GM19238 (cell line): ENCODE results near the gene CMIP.

Source experiments
- DNase-seq: peaks from one replicate; pipeline ENCODE4 v3.0.0; 2011; ENCODE audit warnings: low spot score; ENCODE audit not compliant: insufficient read length

The CMIP gene

DNA sequence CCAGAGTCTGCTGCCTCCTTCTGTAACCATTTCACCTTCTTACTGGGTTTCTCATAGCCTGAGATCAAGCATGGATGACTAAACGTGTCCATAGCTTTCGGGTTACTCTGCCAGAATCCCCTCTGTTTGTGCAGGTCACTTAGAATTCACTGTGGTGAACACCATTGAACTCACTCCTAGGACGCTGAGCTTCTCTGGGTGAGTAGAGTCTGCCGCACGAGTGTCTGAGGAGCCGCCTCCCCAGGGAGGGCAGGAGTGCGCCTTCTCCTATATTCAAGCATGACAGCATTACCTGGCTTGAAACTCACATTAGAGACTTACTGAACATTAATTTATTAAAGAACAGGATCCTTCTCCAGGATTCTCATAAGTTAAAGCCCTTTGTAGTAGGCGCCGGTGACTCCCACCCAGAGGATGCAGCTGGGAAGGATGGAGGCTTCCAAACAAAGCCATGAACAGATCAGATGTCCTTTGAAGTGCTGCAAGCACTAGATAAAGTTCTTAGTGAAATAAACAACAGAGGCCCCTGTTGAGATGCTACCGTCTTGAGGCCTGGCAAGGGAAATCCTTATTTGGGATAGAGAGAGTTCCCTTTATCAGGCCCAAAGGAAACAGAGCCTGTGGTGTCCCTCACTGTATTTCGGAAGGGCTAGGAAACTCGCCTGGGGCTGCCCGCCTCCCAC is 189.9 kb downstream of the CMIP start:
- DNase-seq: no peak

DNA sequence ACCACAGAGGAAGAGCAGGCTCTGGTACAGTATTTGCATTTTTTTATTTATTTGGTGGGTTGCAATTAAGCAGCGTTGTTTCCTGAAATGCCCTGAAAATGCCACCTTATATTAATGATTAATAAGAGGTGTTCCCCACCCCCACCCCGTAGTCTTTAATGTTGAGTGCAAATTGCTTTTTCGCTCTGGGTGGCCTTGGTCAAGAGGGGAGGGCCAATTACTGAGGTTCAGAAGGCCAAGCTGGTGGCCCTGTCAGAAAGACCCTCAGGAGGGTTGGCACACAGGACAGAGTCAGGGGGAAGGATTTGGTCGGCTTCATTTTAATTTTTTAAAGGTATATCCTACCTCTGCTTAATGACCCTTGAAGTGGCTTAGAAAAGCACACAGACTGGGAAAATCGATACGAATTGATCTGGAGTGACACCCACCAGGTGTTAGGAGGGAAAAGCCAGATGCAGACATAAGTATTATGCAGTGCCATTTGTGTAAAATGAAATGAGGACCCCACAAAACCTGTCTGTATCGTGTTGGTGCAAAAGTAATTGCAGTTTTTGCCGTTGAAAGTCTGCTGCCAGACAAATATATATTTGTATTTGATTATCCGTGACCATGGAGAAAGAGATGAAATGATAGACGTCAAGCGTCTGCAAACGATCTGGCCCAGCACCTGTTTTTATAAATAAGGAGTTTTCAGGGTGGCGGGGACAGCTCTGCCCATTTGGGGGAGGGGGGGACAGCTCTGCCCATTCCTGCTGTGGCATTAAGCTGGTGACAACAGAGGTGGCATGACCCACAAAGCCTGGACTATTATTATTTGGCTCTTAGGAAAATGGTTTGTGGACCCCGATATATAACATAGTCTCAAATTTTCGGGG is 190.7 kb downstream of the CMIP start:
- no peak for DNase-seq

DNA sequence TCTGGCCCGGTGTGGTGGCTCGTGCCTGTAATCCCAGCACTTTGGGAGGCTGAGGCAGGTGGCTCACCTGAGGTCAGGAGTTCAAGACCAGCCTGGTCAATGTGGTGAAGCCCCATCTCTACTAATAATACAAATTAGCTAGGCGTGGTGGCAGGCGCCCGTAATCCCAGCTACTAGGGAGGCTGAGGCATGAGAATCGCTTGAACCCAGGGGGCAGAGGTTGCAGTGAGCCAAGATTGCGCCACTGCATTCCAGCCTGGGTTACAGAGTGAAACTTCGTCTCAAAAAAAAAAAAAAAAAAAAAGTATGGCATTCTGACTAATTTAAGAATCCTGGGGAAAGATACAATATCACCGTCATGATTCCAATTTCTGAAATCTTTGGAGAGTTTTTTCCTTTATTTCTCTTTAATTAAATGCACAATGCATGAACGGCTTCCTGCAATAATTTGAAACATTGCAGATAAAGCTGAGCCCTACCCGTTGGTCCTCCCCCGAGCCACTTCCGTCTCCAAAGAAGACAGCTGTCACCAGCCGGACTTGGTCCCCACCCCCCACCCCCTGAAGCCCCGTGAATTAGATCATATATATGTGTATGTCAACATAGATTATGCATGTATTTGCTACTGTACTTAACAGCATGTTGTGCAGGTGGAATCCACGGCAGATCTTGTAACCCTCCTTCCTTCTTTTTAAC is 191.8 kb downstream of the CMIP start:
- no peak for DNase-seq

DNA sequence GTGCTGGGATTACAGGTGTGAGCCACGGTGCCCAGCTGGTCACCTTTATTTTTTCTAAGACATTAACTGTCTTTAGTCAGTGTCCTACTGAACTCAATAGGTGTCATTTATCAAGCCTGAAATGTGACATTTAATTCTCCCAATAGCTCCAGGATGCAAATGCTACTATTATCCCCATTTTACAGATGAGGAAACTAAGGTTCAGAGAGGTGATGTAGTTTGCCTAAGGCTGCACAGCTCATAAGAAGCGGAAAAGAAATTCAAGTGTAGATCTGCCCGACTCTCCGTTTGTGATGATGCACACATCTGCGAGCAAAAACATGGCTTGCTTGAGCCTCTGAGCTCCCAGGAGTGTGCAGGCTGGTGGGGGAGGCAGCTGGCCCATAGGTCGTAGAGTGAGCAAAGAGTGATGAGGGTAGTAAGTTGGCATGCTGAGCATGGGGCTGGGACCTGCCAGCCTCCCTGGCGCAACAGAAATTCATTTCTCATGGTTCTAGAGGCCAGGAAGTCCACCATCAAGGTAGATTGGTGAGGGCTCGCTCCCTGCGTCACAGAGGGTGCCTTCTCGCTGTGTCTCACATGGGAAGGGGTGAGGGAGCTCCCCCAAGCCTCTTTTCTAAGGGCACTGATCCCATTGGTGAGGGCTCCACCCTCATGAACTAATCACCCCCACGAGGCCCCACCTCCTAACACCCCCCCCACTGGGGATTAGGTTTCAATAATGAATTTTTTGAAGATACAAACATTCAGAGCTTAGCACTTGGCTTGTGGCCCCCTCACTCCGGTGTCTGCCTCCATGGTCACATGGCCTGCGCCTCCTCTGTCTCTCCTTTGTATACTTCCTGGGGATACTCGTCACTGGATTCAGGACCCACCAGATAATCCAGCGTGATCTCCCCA is 193.0 kb downstream of the CMIP start:
- DNase-seq: no peak

DNA sequence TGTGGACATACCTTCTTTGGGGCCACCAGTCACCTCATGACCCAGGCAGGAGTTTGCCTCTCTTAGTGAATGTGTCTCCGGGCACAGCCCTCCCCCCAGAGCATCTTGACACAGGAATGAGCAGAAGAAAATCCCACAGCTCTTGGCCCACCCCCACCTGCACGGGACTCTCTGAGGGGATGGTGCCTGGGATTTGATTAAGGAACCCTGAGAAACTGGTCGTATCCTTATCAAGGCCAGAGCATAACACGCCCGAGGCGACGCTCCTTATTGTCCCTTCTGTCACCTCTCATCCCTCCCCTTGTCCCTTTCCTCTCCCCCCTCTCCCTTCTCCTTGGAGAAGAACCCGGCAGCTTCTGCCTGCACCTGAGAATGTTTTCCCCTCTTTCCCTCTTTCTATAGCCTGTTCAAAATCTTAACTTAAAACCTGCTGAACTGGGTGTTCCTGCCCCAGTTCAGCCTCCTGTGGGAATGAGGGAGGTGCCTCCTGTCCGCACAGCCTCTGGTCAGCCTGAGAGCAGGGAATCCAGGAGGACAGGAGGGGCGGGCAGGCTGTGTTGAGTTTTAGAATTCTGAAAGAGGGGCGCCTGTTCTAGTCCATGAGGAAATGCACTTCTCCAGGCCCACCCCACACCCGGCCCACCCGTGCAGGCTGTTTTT is 193.8 kb downstream of the CMIP start:
- no peak for DNase-seq

DNA sequence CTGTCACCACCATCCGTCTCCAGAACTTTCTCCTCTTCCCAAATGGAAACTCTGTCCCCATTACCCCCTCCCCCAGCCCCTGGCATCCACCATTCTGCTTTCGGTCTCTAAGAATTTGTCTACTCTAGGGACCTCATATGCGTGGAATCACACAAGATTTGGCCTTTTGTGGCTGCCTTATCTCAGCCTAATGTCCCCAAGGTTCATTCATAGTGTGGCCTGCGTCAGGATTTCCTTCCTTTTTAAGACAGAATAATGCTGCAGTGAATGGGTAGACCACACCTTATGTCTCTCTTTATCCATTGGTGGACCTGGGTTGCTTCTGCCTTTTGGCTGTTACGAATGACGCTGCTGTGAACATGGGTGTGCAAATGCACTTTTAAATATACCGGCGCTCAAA is 194.7 kb downstream of the CMIP start:
- no peak for DNase-seq

DNA sequence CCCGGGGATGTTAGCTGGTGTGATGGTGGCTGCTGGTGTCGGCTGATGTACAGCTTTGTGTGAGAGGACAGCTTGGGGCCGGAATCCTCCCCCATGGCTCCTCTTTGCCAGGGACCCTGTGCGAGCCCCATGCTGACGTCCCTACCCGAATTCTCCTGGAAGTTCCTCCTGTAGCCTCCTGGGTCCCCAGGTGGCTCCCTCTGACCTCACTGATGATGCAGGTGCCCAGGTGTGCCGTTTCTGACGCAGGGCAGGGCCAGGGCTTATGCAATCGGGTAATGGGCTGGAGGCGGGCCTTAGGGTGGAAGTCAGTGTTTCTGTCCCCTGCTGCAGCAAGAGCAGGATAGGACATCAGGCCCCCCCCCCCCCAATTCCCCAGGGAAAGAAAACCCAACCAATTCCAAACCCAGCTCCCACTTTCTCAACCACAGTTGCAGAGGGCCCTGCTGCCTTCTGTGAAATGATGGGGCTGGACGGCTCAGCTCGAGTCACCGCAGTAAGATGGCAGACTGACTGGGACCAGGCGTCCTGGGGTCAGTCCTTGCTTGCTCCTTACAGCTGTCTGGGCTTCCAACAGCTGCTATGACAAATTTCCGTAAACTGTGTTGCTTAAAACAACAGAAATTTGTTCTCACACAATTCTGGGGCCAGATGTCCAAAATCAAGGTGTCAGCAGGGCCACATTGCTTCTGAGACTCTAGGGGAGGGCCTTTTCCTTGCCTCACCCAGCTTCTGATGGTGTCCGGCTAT is 195.5 kb downstream of the CMIP start:
- DNase-seq: no peak

DNA sequence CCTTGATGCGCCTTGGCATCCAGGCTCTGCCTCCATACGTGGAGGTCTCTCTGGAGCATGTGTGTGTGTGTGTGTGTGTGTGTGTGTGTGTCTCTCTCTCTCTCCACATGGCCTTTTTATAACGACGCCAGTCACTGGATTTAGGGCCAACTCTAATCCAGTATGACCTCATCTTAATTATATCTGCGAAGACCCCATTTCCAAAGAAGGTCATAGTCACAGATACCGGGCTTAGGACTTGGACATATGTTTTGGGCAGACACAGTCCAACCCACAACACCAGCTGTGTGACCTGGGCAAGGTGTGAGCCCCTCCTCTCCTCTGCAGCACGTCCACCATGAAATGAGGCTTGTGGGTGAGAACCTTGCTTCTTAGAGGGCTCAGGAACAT is 196.1 kb downstream of the CMIP start:
- DNase-seq: no peak

DNA sequence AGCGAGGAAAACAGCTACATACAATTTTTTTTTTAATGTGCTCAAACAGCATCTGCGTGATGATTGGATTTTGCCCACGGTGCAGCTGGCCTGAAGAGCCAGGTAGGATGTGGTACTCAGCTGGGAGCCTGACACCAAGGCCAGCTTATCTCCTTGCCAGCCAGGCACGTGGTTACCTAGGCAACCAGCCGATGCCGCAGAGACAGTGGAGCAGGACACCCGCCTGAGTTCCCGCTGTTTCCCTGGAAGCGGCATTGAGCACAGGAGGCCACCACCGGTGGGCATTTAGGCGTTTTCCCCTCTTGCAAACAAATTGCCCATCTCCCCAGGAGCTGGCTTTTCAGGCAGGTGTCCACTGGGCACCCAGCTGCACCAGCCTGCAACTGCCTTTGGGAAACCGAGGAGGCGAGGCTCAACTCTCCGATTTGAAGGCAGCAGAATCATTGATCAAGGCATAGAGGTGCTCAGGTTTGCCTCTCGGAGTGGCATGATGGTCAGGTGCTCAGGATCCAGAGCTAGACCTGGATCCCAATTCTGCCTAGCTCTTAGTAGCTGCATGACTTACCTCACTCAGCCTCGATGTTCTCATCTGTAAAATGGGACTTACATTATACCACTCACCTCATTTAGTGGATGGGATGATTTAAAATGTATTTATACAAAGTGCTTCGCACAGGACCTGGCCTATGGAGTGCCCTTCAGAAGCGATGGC is 196.9 kb downstream of the CMIP start:
- no peak for DNase-seq

DNA sequence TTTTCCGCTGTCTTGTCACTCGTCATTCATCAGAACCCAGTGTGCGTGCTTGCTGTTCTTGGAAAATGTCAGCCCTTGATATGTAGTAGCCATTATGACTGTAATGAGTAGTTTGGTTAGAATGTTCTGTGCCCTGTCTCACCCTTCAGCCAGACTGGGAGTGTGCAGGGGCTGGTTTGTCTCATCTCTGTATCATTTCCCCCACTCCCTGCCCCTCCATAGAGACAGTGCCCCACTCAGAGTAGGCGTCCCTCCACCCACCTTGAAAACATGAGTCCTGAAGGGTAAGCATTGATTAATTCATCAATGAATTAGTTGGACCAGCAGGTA is 197.5 kb downstream of the CMIP start:
- DNase-seq: no peak

DNA sequence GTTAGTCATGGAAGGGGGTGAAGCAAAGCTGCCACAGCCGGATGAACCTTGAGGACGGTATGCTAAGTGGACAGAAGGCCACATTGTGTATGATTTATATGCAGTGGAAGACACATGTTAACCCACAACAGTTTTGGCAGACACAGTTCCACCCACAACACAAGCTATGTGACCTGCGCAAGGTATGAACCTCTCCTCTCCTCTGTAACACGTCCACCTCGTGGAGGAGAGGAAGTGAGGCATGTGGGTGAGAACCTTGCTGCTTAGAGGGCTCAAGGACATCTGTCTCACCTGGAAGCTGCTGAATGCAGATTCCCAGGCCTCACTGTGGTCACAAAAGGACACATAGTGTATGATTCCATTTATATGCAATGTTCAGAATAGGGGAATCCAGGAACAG is 198.3 kb downstream of the CMIP start:
- no peak for DNase-seq

DNA sequence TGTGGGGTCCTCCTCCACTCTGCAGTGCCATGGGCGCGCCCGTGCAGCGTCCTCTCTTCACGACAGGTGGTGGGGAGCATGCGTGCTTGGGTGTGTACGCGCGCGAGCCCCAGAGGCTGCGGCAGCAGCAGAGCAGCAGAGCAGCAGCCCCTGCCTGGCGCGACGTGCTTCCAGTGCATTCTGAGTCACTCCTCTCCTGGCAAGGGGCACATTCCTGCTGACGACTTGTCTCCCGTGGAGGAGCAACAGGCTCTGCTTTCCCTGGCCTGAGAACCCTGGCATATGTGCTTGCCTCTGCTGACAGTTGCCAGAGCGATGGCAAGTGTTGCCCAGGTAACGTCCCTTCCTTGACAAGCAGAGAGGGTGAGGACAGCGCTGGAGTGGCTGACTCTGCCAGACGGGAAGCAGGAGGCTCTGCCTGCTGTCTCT is 200.7 kb downstream of the CMIP start:
- no peak for DNase-seq

DNA sequence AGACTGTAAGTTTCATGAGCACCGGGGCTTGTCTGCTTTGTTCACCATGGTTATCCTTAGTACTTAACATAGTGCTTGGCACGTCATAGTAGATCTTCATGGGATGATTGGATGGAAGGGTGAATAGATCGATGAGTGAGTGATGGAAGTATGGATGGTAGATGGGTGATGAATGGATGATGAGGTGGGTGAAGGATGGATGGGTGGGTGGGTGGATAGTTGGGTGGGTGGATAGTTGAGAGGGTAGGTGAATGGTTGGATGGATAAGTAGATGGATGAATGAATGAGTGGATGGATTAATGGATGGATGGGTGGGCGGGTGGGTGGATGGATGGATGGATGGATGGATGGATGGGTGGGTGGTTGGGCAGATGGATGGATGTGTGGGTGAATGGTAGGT is 201.3 kb downstream of the CMIP start:
- no peak for DNase-seq

DNA sequence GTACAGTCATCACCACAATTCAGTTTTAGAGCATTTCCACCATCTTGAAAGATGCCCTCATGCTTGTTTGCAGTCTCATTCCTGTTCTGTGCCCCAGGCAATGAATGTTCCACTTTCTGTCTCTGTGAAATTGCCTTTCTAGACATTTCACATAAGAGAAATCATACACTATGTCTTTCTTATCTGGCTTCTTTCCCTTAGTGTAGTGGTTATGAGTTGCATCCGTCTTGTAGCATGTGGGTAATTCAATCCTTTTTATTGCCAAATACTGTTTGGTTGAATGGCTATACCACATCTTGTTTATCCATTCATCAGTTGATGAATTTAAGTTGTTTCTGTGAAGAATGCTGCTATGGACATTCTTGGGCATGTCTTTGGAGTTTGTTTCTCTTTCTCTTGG is 202.0 kb downstream of the CMIP start:
- no peak for DNase-seq

DNA sequence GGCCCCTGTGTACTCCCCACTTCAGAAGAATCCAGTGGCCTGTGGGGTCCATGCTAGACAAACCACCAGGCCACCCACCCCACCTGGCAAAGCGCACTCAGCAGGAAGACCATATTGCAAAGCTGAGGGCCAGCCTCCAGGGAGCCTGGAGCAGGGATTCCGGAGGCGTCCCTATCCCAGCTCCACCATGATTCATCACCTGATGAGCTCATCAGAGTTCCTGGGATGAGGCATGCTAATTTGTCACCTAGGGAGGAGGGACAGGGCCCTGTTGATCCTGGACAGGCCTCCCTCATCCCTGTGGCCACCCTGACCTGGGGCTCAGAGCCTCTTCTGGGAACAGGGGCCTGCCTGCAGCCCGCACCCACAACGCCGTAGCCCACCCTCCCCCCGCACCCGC is 202.9 kb downstream of the CMIP start:
- no peak for DNase-seq

DNA sequence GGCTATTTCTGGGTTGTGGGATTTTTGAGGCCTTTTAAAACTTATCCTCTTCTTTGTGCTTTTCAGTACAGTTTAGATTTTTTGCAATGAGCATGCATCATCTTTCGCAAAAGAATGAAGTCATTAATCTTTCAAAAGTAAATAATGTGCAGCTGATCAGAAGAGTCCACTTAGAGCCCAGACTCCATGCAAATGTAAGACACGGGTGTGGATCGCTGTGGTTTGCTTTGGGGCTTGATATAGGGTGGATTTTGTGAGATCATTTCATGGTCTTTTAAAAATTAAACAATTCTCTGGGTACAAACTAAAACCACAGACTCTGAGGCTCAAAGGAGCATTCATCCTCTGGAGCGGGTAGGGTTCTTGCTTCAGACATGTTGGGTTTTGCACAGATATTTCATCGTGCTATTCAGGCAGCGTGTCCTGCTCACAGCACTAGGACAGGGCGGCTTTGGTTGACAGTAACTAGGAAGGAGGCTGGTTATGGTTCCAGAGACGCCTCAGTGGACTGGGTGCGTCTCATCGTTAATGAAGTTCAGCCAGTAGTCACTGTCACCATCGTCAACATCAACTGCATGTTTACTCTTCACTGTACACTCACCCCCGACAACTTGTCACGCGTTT is 205.1 kb downstream of the CMIP start:
- no peak for DNase-seq

DNA sequence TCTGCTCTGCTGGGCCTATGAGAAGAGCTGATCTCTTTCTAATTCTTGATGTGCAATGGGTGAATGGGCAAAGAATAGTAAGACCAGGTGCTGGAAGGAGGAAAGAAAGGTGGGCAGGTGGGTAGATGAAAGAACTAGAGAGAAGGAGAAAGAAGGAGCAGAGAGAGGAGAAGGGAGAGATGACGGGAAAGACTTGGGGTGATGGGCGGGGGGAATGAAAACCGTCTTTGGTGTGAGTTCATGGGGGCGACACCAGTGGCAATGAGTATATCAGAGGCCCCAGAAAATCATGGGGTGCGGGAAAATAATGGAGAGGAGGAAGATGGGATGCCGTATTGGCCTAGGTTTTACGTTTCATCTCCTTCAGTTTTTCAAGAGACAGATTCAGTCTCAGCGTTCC is 205.7 kb downstream of the CMIP start:
- DNase-seq: no peak

DNA sequence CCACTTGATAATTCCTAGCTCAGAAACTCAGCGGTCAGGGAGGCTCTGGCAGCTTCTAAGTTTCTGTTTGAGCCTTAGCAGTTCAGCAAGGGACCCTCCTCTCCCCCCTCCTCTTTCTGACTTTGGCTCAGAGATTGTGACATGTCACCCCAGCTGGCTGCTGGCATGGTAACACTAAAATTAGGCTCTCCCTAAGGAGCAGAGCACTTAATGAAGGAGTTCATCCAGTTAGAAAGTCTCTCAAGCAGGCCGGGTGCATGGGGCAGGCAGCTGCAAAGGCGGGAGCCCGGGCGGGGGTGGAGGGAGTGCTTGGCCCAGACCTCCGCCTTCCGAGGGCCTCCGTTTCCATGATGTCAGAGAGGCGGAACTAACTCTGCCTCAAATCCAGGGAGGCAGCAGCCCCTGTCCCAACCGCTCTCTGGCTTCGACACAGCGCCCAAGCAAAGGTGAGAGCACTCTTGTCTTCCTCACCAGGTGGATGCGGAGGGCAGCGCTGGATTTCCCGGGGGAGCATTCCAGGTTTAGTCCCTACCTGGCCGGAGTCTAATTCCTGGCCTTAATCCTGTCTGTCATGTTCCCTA is 206.5 kb downstream of the CMIP start:
- DNase-seq: no peak
